Keratinocyte (primary cell): ENCODE results near the gene ARFRP1. TPM values are rescaled to one million over a fixed set of nuclear protein-coding genes. Genes with fewer than 3 reads are reported as not detected.
A peak's percentile ranks its signal among the peaks of the same experiment; 100 is the strongest.

Experiments used
- DNase-seq: peaks from one replicate; pipeline ENCODE4 v3.0.0-alpha.2; 2011; ENCODE audit warnings: low read depth, missing footprints, low spot score
- FAIRE-seq: peaks from 2 replicates; lab custom pipeline; 2011; peaks lifted over from hg19 to GRCh38; lab: Jason Lieb, UNC
- H2AFZ ChIP-seq: 2 replicates; pipeline ENCODE4 v1.6.0; 2012; ENCODE audit warnings: low read length, control low read depth, inconsistent platforms; ENCODE audit not compliant: control insufficient read depth
- H3K27ac ChIP-seq: 2 replicates; pipeline ENCODE4 v1.5.1; 2011; ENCODE audit warnings: low read length; ENCODE audit not compliant: control insufficient read depth, insufficient read depth
- H3K27me3 ChIP-seq: 3 replicates; pipeline ENCODE4 v1.6.0; 2011; ENCODE audit warnings: low read length; ENCODE audit not compliant: control insufficient read depth, insufficient read depth; ENCODE audit errors: extremely low read depth
- H3K36me3 ChIP-seq, 2 experiments: 2 replicates in 1 of 2; 3 replicates in 1 of 2; pipeline ENCODE4 v1.5.1; 2011; ENCODE audit warnings: low read length in 2 of 2, mild to moderate bottlenecking in 1 of 2; ENCODE audit not compliant: control insufficient read depth in 2 of 2, insufficient read depth in 2 of 2; ENCODE audit errors: extremely low read depth in 1 of 2
- H3K4me1 ChIP-seq: 3 replicates; pipeline ENCODE4 v1.5.1; 2011; ENCODE audit warnings: low read length; ENCODE audit not compliant: control insufficient read depth, insufficient read depth; ENCODE audit errors: extremely low read depth
- H3K4me2 ChIP-seq: 3 replicates; pipeline ENCODE4 v1.6.0; 2011; ENCODE audit warnings: low read depth, low read length; ENCODE audit not compliant: control insufficient read depth, insufficient read depth; ENCODE audit errors: extremely low read depth
- H3K4me3 ChIP-seq, 3 experiments: fragments of 200-600 bp in 1 of 3; sonication (generic) in 1 of 3; 2 replicates in 2 of 3; 3 replicates in 1 of 3; pipeline ENCODE4 v1.5.1; 2011 to 2016; ENCODE audit warnings: low read length in 3 of 3, mild to moderate bottlenecking in 3 of 3, control low read depth in 2 of 3, inconsistent platforms in 1 of 3, low read depth in 1 of 3, mixed read lengths in 1 of 3, mixed run types in 1 of 3, moderate library complexity in 1 of 3; ENCODE audit not compliant: control insufficient read depth in 2 of 3, insufficient read depth in 2 of 3; ENCODE audit errors: extremely low read depth in 1 of 3
- H3K79me2 ChIP-seq: 2 replicates; pipeline ENCODE4 v1.6.0; 2012; ENCODE audit warnings: low read length; ENCODE audit not compliant: control insufficient read depth, insufficient read depth
- H3K9ac ChIP-seq: 3 replicates; pipeline ENCODE4 v1.6.0; 2011; ENCODE audit warnings: low read length; ENCODE audit not compliant: control insufficient read depth, insufficient read depth; ENCODE audit errors: extremely low read depth
- H3K9me1 ChIP-seq: 3 replicates; pipeline ENCODE4 v1.6.0; 2011; ENCODE audit warnings: low read length; ENCODE audit not compliant: control insufficient read depth, insufficient read depth; ENCODE audit errors: extremely low read depth
- H3K9me3 ChIP-seq: 2 replicates; pipeline ENCODE4 v1.5.1; 2012; ENCODE audit warnings: low read depth, low read length; ENCODE audit not compliant: control insufficient read depth
- H4K20me1 ChIP-seq: 3 replicates; pipeline ENCODE4 v1.6.0; 2011; ENCODE audit warnings: low read length; ENCODE audit not compliant: control insufficient read depth, insufficient read depth; ENCODE audit errors: extremely low read depth
- EZH2 ChIP-seq: IDR thresholded peaks from one replicate; pipeline ENCODE4 v1.6.1; 2012; ENCODE audit warnings: inconsistent platforms, mild to moderate bottlenecking, low read length, moderate library complexity
- dilution Hi-C: fragments of 300-500 bp; cut with MboI; formaldehyde crosslinking; loops from one replicate; pipeline ENCODE4 v1.7.0; 2020; ENCODE audit warnings: low sequenced_read_pairs; ENCODE audit not compliant: extremely low pct_ligation_motif_present
- polyA plus RNA-seq, 5 experiments: library from polyadenylated mRNA; depleted of rRNA in 3 of 5; stranded (reverse) in 3 of 5; stranded (forward) in 1 of 5; unstranded in 1 of 5; fragments of >200 nt; gene quantifications; 1 replicate in 1 of 5; 2 replicates in 3 of 5; 3 replicates in 1 of 5; pipeline versions ENCODE4 v1.2.1 to v1.2.3, GENCODE V29; 2011 to 2012; ENCODE audit warnings: missing spikeins in 2 of 5, low read depth in 1 of 5, low replicate concordance in 1 of 5
- TF ChIP-seq, protein P1 (sequence below), 3 experiments: IDR thresholded peaks in 1 of 3; conservative IDR thresholded peaks in 1 of 3; optimal IDR thresholded peaks in 1 of 3; 2 replicates in 2 of 3; 3 replicates in 1 of 3; pipeline versions ENCODE3 to v1.5.1; 2011; ENCODE audit warnings: low read length in 3 of 3, mild to moderate bottlenecking in 3 of 3, moderate library complexity in 2 of 3, control low read depth in 1 of 3, inconsistent platforms in 1 of 3; ENCODE audit not compliant: insufficient read depth in 2 of 3; ENCODE audit errors: extremely low read depth in 1 of 3

ARFRP1 gene
- polyA plus RNA-seq, 1 donor (not counting 4 experiments of a cell fraction or from before 2014, with no cell fraction given) = 30.4 TPM

DNA sequence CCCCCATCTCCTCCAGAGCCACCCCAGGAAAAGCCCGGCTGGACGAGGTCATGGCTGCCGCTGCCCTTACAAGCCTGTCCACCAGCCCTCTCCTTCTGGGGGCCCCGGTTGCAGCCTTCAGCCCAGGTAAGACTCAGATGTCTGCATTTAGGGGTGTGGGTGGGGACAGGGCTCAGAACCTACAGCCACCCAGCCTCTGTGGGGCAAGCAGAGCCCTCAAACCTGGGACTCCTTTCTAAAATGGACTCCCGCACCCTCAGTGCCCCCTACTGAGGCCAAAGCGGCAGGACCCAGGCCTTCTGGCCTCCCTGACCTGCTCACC, 33.5 kb upstream of the ARFRP1 start:
- Histone ChIP-seq H3K27ac (peak overlapping the region; percentile 14), H3K9ac (peak overlapping the region; percentile 25)
- no peak for FAIRE-seq

DNA sequence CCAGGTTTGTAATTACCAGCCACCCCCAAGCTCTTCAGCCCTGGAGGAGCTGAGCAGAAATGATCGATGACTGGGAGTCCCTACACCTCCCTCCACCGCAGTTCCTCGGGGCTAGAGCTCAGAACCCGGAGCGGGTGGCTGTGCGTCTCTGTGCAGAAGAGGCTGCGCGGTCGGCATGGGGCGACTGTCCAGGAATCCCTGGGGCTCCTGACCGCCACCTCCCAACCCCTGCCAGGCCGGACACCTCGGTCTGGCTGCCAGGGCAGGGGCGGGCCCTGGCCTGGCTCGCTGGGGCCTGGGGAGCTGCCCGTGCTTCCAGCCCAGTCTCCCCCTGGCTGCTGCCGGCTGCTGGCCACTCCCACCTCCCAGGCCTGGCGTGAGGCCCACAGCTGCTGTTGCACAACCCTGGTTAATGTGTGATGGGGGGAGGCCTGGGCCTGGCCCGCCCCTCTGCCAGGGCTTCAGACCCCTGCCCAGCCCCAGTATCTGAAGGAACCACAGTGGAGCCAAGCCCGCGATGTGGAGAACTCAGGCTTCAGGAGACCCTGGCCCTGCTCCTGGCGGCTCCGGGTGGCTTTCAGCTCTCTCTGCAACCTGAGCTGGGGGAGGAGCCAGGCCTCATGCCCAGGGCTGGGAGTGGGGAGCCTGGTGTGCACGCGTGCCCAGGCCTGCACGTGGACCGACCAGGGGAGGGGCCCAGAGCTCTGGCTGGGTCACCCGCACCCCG, 33.0 kb upstream of the ARFRP1 start:
- Histone ChIP-seq H3K36me3 (peaks cover 8 to 12% of the 10 kb centered on the region in 2 experiments), H3K27me3 (no peaks in the 10 kb centered on the region), H3K9ac (peak overlapping the region; percentile 69), H3K4me1 (peaks cover 30% of the 10 kb centered on the region), H3K4me2 (peak overlapping the region; percentile 85), H4K20me1 (no peaks in the 10 kb centered on the region), H3K27ac (peak overlapping the region; percentile 28), H2AFZ (peak overlapping the region; percentile 32), H3K4me3 (peak overlapping the region; percentile 51 to 79 (median 73)), H3K79me2 (no peaks in the 10 kb centered on the region), H3K9me1 (no peaks in the 10 kb centered on the region), H3K9me3 (no peaks in the 10 kb centered on the region)
- TF ChIP-seq, protein P1, sequence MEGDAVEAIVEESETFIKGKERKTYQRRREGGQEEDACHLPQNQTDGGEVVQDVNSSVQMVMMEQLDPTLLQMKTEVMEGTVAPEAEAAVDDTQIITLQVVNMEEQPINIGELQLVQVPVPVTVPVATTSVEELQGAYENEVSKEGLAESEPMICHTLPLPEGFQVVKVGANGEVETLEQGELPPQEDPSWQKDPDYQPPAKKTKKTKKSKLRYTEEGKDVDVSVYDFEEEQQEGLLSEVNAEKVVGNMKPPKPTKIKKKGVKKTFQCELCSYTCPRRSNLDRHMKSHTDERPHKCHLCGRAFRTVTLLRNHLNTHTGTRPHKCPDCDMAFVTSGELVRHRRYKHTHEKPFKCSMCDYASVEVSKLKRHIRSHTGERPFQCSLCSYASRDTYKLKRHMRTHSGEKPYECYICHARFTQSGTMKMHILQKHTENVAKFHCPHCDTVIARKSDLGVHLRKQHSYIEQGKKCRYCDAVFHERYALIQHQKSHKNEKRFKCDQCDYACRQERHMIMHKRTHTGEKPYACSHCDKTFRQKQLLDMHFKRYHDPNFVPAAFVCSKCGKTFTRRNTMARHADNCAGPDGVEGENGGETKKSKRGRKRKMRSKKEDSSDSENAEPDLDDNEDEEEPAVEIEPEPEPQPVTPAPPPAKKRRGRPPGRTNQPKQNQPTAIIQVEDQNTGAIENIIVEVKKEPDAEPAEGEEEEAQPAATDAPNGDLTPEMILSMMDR (optimal IDR thresholded peaks at IDR 0.05 in 1 of 3, IDR thresholded peaks at IDR 0.05 in 1 of 3, conservative IDR thresholded peaks at IDR 0.05 in 1 of 3; ENCODE audit: extremely low read depth in 1 of 3, insufficient read depth in 2 of 3, low read length in 3 of 3) = peak in 1 of 3 experiments; percentile 34
- TF ChIP-seq EZH2 = no peak
- FAIRE-seq (peak; percentile 69), DNase-seq (peak; percentile 30)
- dilution Hi-C loops = no loop called here

More for the DNA sequence above, 33.5 kb upstream of the ARFRP1 start:
- H3K4me2 ChIP-seq = peak overlapping the region; percentile 85
- H4K20me1 ChIP-seq = no peaks in the 10 kb centered on the region
- dilution Hi-C loops = no loop called here
- TF ChIP-seq EZH2 = no peak
- TF ChIP-seq, protein P1 (optimal IDR thresholded peaks at IDR 0.05 in 1 of 3, IDR thresholded peaks at IDR 0.05 in 1 of 3, conservative IDR thresholded peaks at IDR 0.05 in 1 of 3; ENCODE audit: extremely low read depth in 1 of 3, insufficient read depth in 2 of 3, low read length in 3 of 3) = no peak
- peaks cover 5 to 7% of the 10 kb centered on the region in 2 experiments for H3K36me3 ChIP-seq
- H3K79me2 ChIP-seq = no peaks in the 10 kb centered on the region
- DNase-seq = no peak
- H3K4me1 ChIP-seq = peaks cover 27% of the 10 kb centered on the region
- no peaks in the 10 kb centered on the region for H3K9me1 ChIP-seq
- no peak overlapping the region for H2AFZ ChIP-seq
- no peaks in the 10 kb centered on the region for H3K9me3 ChIP-seq
- no peaks in the 10 kb centered on the region for H3K27me3 ChIP-seq
- H3K4me3 ChIP-seq = peak overlapping the region; percentile 51 to 79 (median 73)
